Astrocyte (in vitro differentiated cells and primary cell): ENCODE results near the gene DZIP1.

Source experiments
- EZH2 ChIP-seq: IDR thresholded peaks from 2 replicates; pipeline ENCODE4 v1.6.1; 2012; ENCODE audit warnings: mild to moderate bottlenecking, low read length, inconsistent platforms; ENCODE audit not compliant: insufficient read depth
- TF ChIP-seq, protein P1 (sequence below): IDR thresholded peaks from 2 replicates; pipeline ENCODE4 v1.5.1; 2011; ENCODE audit warnings: low read depth, mild to moderate bottlenecking, inconsistent platforms, low read length, moderate library complexity; ENCODE audit not compliant: insufficient read depth

DNA sequence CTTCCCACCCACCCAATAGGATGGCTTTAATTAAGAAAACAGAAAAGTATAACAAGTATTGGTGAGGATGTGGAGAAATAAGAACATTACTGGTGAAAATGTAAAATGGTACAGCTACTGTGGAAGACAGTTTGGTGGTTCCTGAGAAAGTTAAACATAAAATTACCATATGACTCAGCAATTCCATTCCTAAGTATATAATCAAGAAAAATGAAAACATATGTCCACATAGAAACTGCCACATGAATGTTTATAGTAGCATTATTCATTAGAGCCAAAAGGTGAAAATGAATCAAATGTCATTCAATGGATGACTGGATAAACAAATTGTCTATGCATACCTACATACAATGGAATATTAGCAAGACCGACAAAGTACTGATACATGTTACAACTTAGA, 16.9 kb downstream of the DZIP1 start:
- TF ChIP-seq, protein P1, sequence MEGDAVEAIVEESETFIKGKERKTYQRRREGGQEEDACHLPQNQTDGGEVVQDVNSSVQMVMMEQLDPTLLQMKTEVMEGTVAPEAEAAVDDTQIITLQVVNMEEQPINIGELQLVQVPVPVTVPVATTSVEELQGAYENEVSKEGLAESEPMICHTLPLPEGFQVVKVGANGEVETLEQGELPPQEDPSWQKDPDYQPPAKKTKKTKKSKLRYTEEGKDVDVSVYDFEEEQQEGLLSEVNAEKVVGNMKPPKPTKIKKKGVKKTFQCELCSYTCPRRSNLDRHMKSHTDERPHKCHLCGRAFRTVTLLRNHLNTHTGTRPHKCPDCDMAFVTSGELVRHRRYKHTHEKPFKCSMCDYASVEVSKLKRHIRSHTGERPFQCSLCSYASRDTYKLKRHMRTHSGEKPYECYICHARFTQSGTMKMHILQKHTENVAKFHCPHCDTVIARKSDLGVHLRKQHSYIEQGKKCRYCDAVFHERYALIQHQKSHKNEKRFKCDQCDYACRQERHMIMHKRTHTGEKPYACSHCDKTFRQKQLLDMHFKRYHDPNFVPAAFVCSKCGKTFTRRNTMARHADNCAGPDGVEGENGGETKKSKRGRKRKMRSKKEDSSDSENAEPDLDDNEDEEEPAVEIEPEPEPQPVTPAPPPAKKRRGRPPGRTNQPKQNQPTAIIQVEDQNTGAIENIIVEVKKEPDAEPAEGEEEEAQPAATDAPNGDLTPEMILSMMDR = no peak
- TF ChIP-seq EZH2 = no peak
